GM18867 (cell line): Measurements from ENCODE around the gene NRSN2.
"Not testable (repeated sequence)": the region's sequence is repeated elsewhere in the genome, so short reads cannot be mapped to it uniquely, and the experiment has no call there.

ENCODE experiments used
- ATAC-seq: cut with Tn5 transposase; IDR thresholded peaks from one replicate; pipeline ENCODE4 v1.9.1; 2021; ENCODE audit warnings: mild to moderate bottlenecking, moderate library complexity; ENCODE audit not compliant: unreplicated experiment

Gene NRSN2

DNA sequence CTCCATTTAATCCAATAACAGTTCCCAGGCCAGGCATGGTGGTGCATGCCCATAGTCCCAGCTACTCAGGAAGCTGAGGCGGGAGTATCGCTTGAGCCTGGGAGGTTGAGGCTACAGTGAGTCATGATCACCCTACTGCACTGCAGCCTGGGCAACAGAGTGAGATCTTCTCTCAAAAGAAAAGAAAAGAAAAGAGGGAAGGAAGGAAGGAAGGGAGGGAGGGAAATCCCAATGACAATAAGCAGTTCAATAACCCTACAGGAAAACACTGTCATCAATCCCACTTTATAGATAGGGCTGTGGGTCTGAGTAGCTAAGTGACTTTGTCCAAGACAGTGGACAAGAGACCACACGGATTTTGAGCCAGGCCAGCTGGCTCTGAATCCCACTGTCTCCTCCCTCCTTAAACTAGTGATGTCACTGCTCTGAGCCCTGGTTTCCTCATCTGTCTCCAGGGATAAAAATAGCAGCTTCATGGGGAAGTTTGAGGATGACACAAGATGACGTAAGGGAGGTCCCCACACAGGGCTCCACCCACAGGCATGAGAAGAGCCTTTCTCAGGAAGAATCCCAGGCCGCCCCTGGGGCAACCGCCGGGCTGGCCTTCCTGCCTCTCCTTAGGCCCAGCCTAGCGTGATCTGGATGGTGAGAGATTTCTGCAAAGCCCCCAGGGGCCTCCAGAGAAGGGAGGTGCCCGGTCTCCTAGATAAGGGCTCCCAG lies 26.4 kb downstream of the NRSN2 start:
- ATAC-seq = no peak

DNA sequence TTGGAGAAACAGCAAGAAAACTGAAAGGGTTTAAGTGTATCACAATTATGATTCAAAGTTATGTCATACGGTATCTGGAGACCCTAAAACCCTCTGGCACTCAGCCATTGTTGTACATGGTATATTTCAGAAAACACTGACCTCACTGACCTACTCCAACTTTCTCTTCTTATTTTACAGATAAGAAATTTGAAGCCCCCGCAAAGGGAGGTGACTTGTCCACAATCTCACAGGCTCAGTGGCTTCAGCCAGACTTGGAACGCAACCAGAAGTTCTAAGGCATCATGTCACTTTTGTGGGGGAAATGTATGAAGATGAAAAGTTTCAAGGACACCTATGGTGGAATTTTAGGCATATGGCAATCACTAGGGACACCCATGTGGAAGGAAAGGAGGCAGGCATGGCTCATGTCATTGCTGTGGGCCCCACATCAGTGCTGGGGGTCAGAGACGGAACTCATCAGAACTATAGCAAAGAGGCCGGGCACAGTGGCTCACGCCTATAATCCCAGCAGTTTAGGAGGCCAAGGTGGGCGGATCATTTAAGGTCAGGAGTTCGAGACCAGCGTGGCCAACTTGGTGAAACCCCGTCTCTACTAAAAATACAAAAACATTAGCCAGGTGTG lies 28.5 kb downstream of the NRSN2 start:
- no peak for ATAC-seq

GRCh38 chr20:376089-376488 lies 29.2 kb downstream of the NRSN2 start:
- ATAC-seq = no peak

- ATAC-seq = no peak
Observed at GRCh38 chr20:376750-377149, 29.8 kb downstream of the NRSN2 start.

DNA sequence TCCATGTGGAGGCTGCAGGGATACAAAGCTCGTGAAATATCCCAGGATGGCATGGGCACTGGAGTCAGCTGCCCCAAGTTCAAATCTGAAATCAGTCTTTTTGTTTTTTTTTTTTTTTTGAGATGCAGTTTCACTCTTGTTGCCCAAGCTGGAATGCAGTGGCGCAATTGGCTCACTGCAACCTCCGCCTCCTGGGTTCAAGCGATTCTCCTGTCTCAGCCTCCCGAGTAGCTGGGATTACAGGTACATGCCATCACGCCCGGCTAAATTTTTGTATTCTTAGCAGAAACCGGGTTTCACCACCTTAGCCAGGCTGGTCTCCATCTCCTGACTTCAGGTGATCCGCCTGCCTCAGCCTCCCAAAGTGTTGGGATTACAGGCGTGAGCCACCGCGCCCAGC lies 30.7 kb downstream of the NRSN2 start:
- ATAC-seq = not testable (repeated sequence)

GRCh38 chr20:378961-379336 lies 32.0 kb downstream of the NRSN2 start:
- no peak for ATAC-seq

- peak; percentile 54 for ATAC-seq
Observed at GRCh38 chr20:380763-381580, 34.1 kb downstream of the NRSN2 start.

GRCh38 chr20:381581-382290 lies 34.8 kb downstream of the NRSN2 start:
- ATAC-seq = peak; percentile 67

- peak; percentile 14 for ATAC-seq
Observed at GRCh38 chr20:382291-383115, 35.6 kb downstream of the NRSN2 start.

DNA sequence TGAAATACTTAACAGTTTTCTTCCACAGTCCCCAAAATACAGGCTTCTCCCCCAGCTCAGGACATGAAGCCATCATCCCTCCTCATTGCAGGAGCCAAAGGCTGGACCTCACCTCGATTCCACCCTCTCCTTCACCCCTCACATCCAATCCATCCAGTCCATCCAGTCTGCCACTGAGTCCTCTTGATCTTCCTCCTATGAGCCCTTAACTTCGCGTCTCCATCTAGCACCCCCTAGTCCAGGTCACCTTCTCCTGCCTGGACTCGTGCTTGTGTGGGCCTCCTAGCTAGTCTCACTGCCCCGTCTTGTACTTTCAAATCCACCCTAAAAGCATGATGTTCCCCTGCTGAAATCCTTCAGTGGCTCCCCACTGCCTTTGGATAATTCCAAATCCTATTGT lies 37.0 kb downstream of the NRSN2 start:
- ATAC-seq = no peak

DNA sequence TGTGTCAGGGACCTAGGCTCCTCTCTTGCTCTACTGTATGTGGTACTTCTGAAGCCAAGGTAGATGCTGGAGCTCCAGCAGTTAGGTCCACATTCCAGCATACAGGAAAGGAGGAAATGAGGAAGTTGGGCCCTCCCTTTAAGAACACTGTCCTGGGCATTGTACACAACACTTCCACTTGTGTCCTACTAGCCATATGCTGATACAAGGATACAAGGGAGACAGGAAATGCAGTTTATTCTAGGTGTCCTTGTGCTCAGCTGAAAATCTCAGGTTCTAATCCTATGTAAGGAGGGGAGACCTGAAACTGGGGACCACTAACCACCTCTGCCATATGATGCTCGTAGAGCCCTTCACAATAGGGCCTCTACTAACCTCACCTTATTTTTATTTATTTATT lies 37.8 kb downstream of the NRSN2 start:
- ATAC-seq = no peak

GRCh38 chr20:385448-385847 lies 38.5 kb downstream of the NRSN2 start:
- no peak for ATAC-seq

- ATAC-seq = not testable (repeated sequence)
Observed at GRCh38 chr20:386634-387033, 39.7 kb downstream of the NRSN2 start.

GRCh38 chr20:387520-387919 lies 40.6 kb downstream of the NRSN2 start:
- ATAC-seq = no peak

GRCh38 chr20:388034-388994 lies 41.4 kb downstream of the NRSN2 start:
- no peak for ATAC-seq

GRCh38 chr20:389220-389619 lies 42.3 kb downstream of the NRSN2 start:
- no peak for ATAC-seq

- no peak for ATAC-seq
Observed at GRCh38 chr20:391041-391711, 44.3 kb downstream of the NRSN2 start.

DNA sequence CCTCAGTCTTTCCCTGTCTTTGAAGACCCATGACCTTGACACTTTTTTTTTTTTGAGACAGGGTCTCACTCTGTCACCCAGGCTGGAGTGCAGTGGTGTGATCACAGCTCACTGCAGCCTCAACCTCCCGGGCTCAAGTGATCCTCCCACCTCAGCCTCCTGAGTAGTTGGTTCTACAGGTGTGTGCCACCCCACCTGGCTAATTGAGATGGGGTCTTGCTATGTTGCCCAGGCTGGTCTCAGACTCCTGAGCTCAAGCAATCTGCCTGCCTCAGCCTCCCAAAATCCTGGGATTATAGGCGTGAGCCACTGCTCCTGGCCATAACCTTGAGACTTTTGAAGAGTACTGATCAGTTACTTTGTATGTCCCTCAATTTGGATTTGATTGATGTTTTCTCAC lies 46.4 kb downstream of the NRSN2 start:
- not testable (repeated sequence) for ATAC-seq

DNA sequence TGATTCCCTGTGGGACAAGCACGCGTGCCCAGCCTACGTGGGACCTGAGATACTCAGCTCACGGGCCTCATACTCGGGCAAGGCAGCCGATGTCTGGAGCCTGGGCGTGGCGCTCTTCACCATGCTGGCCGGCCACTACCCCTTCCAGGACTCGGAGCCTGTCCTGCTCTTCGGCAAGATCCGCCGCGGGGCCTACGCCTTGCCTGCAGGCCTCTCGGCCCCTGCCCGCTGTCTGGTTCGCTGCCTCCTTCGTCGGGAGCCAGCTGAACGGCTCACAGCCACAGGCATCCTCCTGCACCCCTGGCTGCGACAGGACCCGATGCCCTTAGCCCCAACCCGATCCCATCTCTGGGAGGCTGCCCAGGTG lies 49.3 kb downstream of the NRSN2 start:
- ATAC-seq = no peak
